AG10803 (cell line): ENCODE results near the gene CCL2.

ENCODE experiments used
- DNase-seq: peaks from one replicate; pipeline ENCODE4 v3.0.0; 2010; ENCODE audit warnings: low read depth
- H3K4me3 ChIP-seq: 2 replicates; pipeline ENCODE4 v1.5.1; 2011; ENCODE audit warnings: mild to moderate bottlenecking, low read length, control low read depth
- CTCF ChIP-seq: conservative IDR thresholded peaks from 2 replicates; pipeline ENCODE4 v1.5.1; 2011; ENCODE audit warnings: mild to moderate bottlenecking, low read length, control low read depth, inconsistent platforms

Gene CCL2

GRCh38 chr17:34302636-34303035, 47.6 kb downstream of the CCL2 start:
- DNase-seq = no peak
- no peak overlapping the region for H3K4me3 ChIP-seq
- TF ChIP-seq CTCF = no peak

- no peak for DNase-seq
- TF ChIP-seq CTCF = no peak
- H3K4me3 ChIP-seq = no peak overlapping the region
Observed at GRCh38 chr17:34303606-34304005, 48.5 kb downstream of the CCL2 start.

GRCh38 chr17:34305061-34305460, 50.0 kb downstream of the CCL2 start:
- no peak for DNase-seq
- no peak for TF ChIP-seq CTCF
- H3K4me3 ChIP-seq = no peak overlapping the region

- no peak for TF ChIP-seq CTCF
- peak; percentile 37 for DNase-seq
- no peak overlapping the region for H3K4me3 ChIP-seq
Observed at GRCh38 chr17:34305606-34306005, 50.5 kb downstream of the CCL2 start.

- no peak overlapping the region for H3K4me3 ChIP-seq
- DNase-seq = peak; percentile 75
- peak; percentile 69 for TF ChIP-seq CTCF
Observed at GRCh38 chr17:34306466-34306865, 51.4 kb downstream of the CCL2 start.
